GM12801 (cell line): ENCODE data around the gene SZRD1.

Source experiments
- TF ChIP-seq, protein P1 (sequence below): IDR thresholded peaks from one replicate; pipeline ENCODE4 v1.5.1; 2011; ENCODE audit warnings: control low read depth; ENCODE audit not compliant: insufficient read length; ENCODE audit errors: extremely low read depth

SZRD1 gene

DNA sequence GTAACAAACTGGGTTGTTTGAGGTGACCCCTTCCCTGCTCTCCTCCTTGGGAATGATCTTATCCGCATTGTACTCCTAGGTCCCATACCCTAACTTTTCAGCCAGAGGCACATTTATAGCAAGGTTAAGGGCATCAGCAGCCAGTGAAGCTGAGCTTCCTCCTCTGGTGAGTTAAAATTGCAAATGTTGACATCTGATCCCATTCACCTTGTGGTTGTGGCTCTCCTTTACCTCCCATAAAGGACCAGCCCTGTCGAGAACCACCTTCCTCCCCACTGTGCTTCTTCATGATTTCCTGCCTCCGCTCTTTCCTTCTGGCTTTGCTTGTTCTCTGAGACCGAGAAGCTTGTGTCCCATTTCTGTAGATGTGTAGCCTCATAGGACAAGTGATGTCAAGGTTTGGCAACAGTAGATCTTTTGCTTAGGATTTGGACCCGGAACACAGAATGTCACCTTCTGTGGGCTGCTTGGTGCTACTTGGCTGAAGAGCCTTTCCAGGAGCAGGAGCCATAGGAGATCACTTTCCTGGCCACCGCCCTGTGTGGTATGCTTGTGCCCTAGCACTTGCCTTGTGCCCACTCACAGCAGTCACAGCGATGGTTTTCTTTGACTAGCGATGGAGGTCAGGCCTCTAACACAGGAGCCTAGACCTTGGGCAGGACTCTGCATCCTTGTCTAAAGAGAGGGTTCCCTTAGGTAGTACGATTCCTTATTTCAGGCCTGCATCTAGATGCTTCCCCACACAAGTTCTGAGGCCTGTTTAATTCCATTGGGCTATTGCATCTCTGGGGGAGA lies 18.8 kb downstream of the SZRD1 start:
- TF ChIP-seq, protein P1, sequence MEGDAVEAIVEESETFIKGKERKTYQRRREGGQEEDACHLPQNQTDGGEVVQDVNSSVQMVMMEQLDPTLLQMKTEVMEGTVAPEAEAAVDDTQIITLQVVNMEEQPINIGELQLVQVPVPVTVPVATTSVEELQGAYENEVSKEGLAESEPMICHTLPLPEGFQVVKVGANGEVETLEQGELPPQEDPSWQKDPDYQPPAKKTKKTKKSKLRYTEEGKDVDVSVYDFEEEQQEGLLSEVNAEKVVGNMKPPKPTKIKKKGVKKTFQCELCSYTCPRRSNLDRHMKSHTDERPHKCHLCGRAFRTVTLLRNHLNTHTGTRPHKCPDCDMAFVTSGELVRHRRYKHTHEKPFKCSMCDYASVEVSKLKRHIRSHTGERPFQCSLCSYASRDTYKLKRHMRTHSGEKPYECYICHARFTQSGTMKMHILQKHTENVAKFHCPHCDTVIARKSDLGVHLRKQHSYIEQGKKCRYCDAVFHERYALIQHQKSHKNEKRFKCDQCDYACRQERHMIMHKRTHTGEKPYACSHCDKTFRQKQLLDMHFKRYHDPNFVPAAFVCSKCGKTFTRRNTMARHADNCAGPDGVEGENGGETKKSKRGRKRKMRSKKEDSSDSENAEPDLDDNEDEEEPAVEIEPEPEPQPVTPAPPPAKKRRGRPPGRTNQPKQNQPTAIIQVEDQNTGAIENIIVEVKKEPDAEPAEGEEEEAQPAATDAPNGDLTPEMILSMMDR: no peak

DNA sequence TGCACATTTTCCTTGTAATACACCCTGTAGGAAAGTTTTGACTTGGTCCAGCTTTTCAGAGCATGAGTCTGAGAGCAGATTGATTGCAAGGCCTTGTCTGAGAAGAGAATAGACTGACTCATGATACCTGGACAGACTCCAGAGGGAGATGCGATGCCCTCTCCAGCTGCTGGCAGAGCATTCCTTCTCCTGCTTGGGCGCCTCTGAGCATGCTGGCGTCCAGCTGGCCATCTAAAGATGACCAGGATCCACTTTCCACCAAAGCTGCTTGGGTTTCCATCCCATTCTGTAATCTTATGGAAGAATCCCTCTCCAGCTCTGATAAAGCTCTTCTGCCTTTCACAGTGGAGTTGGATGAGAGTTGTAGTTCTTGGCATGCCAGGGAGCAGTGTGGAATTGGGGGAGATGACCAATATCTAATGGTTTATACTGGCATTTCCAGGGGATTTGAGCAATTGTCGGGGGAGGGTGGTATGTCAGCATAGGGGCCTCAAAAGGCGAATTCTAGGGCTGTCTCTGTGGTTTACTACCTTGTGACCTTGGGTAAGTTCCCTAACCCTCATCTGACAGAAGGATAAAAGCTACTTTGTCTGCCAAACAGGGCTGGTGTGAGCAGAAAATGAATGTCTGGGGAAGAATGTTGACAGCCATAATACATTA lies 19.5 kb downstream of the SZRD1 start:
- TF ChIP-seq, protein P1: no peak

- TF ChIP-seq, protein P1: no peak
These were observed 20.5 kb downstream of the SZRD1 start for GRCh38 chr1:16387201-16388188.

DNA sequence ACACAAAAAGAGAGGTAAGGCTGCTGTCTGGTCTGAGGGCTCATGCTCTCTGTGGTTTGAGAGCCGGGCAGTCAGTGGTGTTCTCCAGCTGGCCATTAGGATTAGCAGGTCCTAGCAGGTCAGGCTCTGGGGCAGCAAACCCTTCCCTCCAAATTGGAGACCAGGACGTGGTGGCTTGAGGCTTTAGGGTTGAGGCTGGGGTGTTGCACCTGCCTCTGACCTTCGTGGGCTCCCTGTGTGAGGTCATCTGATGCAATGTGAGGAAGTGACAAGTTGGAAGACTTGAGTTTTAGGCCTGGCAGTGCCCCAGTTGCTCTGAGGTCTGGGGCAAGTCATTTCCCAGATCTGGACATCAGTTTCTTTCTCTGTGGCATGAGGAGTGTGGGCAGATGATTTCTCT lies 24.4 kb downstream of the SZRD1 start:
- TF ChIP-seq, protein P1: no peak

DNA sequence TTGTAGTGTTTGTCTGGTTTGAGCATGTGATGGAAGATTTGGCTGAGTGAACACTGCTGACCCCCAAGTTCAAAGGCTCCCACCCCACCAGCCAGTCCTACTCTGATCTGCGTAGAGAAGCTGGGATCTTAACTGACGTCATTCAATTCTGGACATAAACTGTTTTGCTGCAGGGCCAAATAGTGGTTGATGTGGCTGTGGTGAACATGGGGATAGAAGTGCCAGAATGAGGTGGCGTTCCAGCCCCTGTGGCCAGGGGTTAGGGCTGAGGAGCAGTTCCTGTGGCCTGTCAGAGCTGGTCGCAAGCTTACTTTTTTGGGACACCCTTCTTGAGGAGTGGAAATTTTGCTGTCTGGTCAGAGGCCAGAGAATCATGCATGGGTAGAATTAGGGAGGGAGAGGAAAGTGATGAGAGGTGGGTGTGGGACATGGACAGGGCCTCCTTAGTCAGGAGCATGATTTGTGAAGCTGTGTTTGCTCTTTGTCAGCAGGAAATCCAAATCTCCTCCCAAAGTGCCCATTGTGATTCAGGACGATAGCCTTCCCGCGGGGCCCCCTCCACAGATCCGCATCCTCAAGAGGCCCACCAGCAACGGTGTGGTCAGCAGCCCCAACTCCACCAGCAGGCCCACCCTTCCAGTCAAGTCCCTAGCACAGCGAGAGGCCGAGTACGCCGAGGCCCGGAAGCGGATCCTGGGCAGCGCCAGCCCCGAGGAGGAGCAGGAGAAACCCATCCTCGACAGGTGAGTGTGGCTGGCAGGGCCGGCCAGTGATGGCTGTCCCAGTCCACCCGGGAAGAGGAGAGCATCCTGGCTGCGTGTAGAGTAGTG lies 25.9 kb downstream of the SZRD1 start:
- TF ChIP-seq, protein P1: no peak

- TF ChIP-seq, protein P1: no peak
These were observed 26.8 kb downstream of the SZRD1 start for GRCh38 chr1:16393570-16394521.
